K562 (cell line): ENCODE results near the gene METTL6. TPM values are rescaled to one million over a fixed set of nuclear protein-coding genes. Genes with fewer than 3 reads are reported as not detected.

ENCODE experiments used
- ATAC-seq: fragments of 200-7000 bp; cut with Tn5 transposase; 3 replicates; pipeline ENCODE4 v1.9.1; 2020; ENCODE audit warnings: moderate library complexity
- BruUV-seq: library from RNA; stranded (reverse); fragments of 400-500 nt; replicated peaks from 2 replicates; lab custom pipeline; 2021; lab: Mats Ljungman, UMichigan
- CTCF ChIA-PET: fragments of 300-600 bp; formaldehyde crosslinking; extraction: SDS; loops from one replicate; lab custom pipeline; 2021; ENCODE audit warnings: low intra/inter-chr PET ratio; lab: Yijun Ruan, JAX
- POLR2A ChIA-PET: fragments of 300-600, 350-650 bp; sonication (Branson Sonifier 250); formaldehyde crosslinking; extraction: SDS; loops from one replicate; lab custom pipeline; 2021; ENCODE audit warnings: antibody characterized with exemption, inconsistent platforms; lab: Yijun Ruan, JAX
- DNase-seq, 4 experiments: peaks; one replicate each; pipeline versions ENCODE4 v3.0.0 to v3.0.0-alpha.2; 2011 to 2018; ENCODE audit warnings: low spot score in 3 of 4, mixed read lengths in 3 of 4; ENCODE audit errors: extremely low read depth in 1 of 4
- FAIRE-seq: peaks from 2 replicates; lab custom pipeline; 2011; peaks lifted over from hg19 to GRCh38; lab: Jason Lieb, UNC
- H2AFZ ChIP-seq: 2 replicates; pipeline ENCODE4 v1.6.0; 2011; ENCODE audit warnings: low read depth, low read length, control low read depth, inconsistent platforms
- H3K27ac ChIP-seq: fragments of 200-600 bp; 3 replicates; pipeline ENCODE4 v1.8.0; 2011; ENCODE audit warnings: low read depth, mild to moderate bottlenecking, control low read depth, inconsistent platforms, low read length, moderate library complexity, mixed read lengths; ENCODE audit errors: extremely low read depth
- H3K27me3 ChIP-seq, 2 experiments: fragments of 300-600 bp in 1 of 2; 2 replicates in 1 of 2; 3 replicates in 1 of 2; pipeline versions ENCODE4 v1.6.0 to v1.8.0; 2011; ENCODE audit warnings: inconsistent platforms in 2 of 2, low read length in 2 of 2, mild to moderate bottlenecking in 1 of 2, mixed read lengths in 1 of 2, moderate library complexity in 1 of 2; ENCODE audit not compliant: control insufficient read depth in 2 of 2, insufficient read depth in 2 of 2
- H3K36me3 ChIP-seq: fragments of 300-600 bp; 3 replicates; pipeline ENCODE4 v1.8.0; 2011; ENCODE audit warnings: mild to moderate bottlenecking, low read length, inconsistent platforms; ENCODE audit not compliant: control insufficient read depth, insufficient read depth
- H3K4me1 ChIP-seq, 2 experiments: fragments of 200-600 bp in 1 of 2; replicated peaks in 1 of 2; 2 replicates in 1 of 2; 3 replicates in 1 of 2; pipeline versions ENCODE4 v1.5.1 to v1.8.0; 2011; ENCODE audit warnings: inconsistent platforms in 2 of 2, low read length in 2 of 2, mild to moderate bottlenecking in 1 of 2, mixed read lengths in 1 of 2, moderate library complexity in 1 of 2; ENCODE audit not compliant: control insufficient read depth in 2 of 2, insufficient read depth in 2 of 2
- H3K4me2 ChIP-seq: 2 replicates; pipeline ENCODE4 v1.6.1; 2011; ENCODE audit warnings: low read length, control low read depth, inconsistent platforms, mixed read lengths; ENCODE audit not compliant: insufficient read depth
- H3K4me3 ChIP-seq: fragments of 200-600 bp; sonication (generic), shearing (Covaris generic); 2 replicates; pipeline ENCODE4 v1.5.1; 2016; ENCODE audit warnings: control low read depth, inconsistent platforms
- H3K79me2 ChIP-seq: fragments of 200-600 bp; 3 replicates; pipeline ENCODE4 v1.8.0; 2011; ENCODE audit warnings: low read length, inconsistent platforms; ENCODE audit not compliant: control insufficient read depth, insufficient read depth
- H3K9ac ChIP-seq, 2 experiments: 2 replicates each; pipeline versions ENCODE4 v1.6.0 to v1.6.1; 2011; ENCODE audit warnings: low read depth in 2 of 2, low read length in 2 of 2, control low read depth in 1 of 2, inconsistent platforms in 1 of 2, mild to moderate bottlenecking in 1 of 2, mixed read lengths in 1 of 2; ENCODE audit not compliant: insufficient read depth in 1 of 2
- H3K9me1 ChIP-seq: one replicate; pipeline ENCODE4 v1.6.0; 2011; ENCODE audit warnings: inconsistent platforms, mild to moderate bottlenecking, low read length, moderate library complexity; ENCODE audit not compliant: control insufficient read depth, insufficient read depth
- H3K9me3 ChIP-seq: replicated peaks from 2 replicates; pipeline ENCODE4 v1.5.1; 2011; ENCODE audit warnings: low read depth, low read length, inconsistent platforms; ENCODE audit not compliant: control insufficient read depth, insufficient read depth
- H4K20me1 ChIP-seq: replicated peaks from 2 replicates; pipeline ENCODE4 v1.6.1; 2011; ENCODE audit warnings: low read length, inconsistent platforms, mixed read lengths; ENCODE audit not compliant: control insufficient read depth, insufficient read depth
- ARID1B ChIP-seq: fragments of 450-650 bp; IDR thresholded peaks from 2 replicates; pipeline ENCODE4 v1.6.1; 2016; ENCODE audit warnings: antibody characterized with exemption, mild to moderate bottlenecking, inconsistent platforms
- BCOR ChIP-seq: fragments of 450-650 bp; IDR thresholded peaks from 2 replicates; pipeline ENCODE4 v1.6.1; 2016
- BRCA1 ChIP-seq, 2 experiments: fragments of 450-650 bp in 1 of 2; sonication (generic) in 1 of 2; formaldehyde crosslinking in 1 of 2; IDR thresholded peaks; 2 replicates each; pipeline versions ENCODE4 v1.5.0 to v1.6.1; 2017 to 2020; ENCODE audit warnings: mild to moderate bottlenecking in 1 of 2, missing genetic modification reagents in 1 of 2
- CBX1 ChIP-seq: sonication (generic); IDR thresholded peaks from 2 replicates; pipeline ENCODE4 v1.6.1; 2016; ENCODE audit warnings: antibody characterized with exemption, low read depth, mild to moderate bottlenecking
- DNMT1 ChIP-seq: fragments of 450-650 bp; IDR thresholded peaks from 2 replicates; pipeline ENCODE4 v1.6.1; 2016; ENCODE audit warnings: antibody characterized with exemption, mild to moderate bottlenecking
- GATA2 ChIP-seq: sonication (generic); formaldehyde crosslinking; IDR thresholded peaks from 2 replicates; pipeline ENCODE4 v1.4.0; 2020; ENCODE audit warnings: mild to moderate bottlenecking, missing genetic modification reagents
- HNRNPL ChIP-seq: fragments of 200-400 bp; formaldehyde crosslinking; IDR thresholded peaks from 2 replicates; pipeline ENCODE4 v1.6.1; 2017; ENCODE audit warnings: low read depth, mild to moderate bottlenecking, low read length
- JUND ChIP-seq, 2 experiments: IDR thresholded peaks; 2 replicates in 1 of 2; 3 replicates in 1 of 2; pipeline ENCODE4 v1.6.1; 2011; ENCODE audit warnings: borderline replicate concordance in 2 of 2, low read depth in 2 of 2, low read length in 2 of 2, improper control_type of control experiment in 1 of 2, missing biosample characterization in 1 of 2, missing genetic modification characterization in 1 of 2, missing genetic modification reagents in 1 of 2
- PML ChIP-seq: IDR thresholded peaks from 2 replicates; pipeline ENCODE4 v1.6.1; 2012; ENCODE audit warnings: low read length, inconsistent platforms
- POLR2H ChIP-seq: IDR thresholded peaks from 2 replicates; pipeline ENCODE4 v1.6.1; 2016; ENCODE audit warnings: missing genetic modification characterization, low read depth, mild to moderate bottlenecking, control low read depth, missing compliant biosample characterization, moderate library complexity
- RFX7 ChIP-seq: fragments of 250-450 bp; sonication (Bioruptor Pico); IDR thresholded peaks from 2 replicates; pipeline ENCODE4 v1.5.1; 2021; ENCODE audit warnings: mild to moderate bottlenecking
- SIX5 ChIP-seq, 2 experiments: IDR thresholded peaks; 2 replicates each; pipeline ENCODE4 v1.6.1; 2011; ENCODE audit warnings: low read length in 2 of 2, borderline replicate concordance in 1 of 2, low read depth in 1 of 2, mild to moderate bottlenecking in 1 of 2, moderate library complexity in 1 of 2; ENCODE audit not compliant: insufficient read depth in 1 of 2
- SREBF2 ChIP-seq: sonication (generic); formaldehyde crosslinking; IDR thresholded peaks from 2 replicates; pipeline ENCODE4 v1.4.0; 2020; ENCODE audit warnings: mild to moderate bottlenecking, missing genetic modification reagents
- TCF3 ChIP-seq: sonication (generic); formaldehyde crosslinking; IDR thresholded peaks from 2 replicates; pipeline ENCODE4 v1.4.0; 2020; ENCODE audit warnings: mild to moderate bottlenecking, missing genetic modification reagents
- TSHZ1 ChIP-seq: fragments of 250-450 bp; sonication (Bioruptor Pico); IDR thresholded peaks from 2 replicates; pipeline ENCODE4 v1.4.0; 2020; ENCODE audit warnings: mild to moderate bottlenecking, moderate library complexity
- ZNF124 ChIP-seq: sonication (generic); formaldehyde crosslinking; IDR thresholded peaks from 2 replicates; pipeline ENCODE4 v1.8.1; 2022; ENCODE audit warnings: missing genetic modification reagents
- ZNF561 ChIP-seq: fragments of 450-650 bp; formaldehyde crosslinking; conservative IDR thresholded peaks from 2 replicates; pipeline ENCODE4 v1.4.0; 2020; ENCODE audit warnings: mild to moderate bottlenecking, moderate library complexity
- ZNF584 ChIP-seq: fragments of 200-800 bp; sonication (Bioruptor generic); IDR thresholded peaks from 2 replicates; pipeline ENCODE4 v1.6.1; 2016; ENCODE audit warnings: low read depth, mild to moderate bottlenecking, missing genetic modification characterization, missing compliant biosample characterization
- ZNF77 ChIP-seq: fragments of 250-450 bp; sonication (Bioruptor Pico); IDR thresholded peaks from 2 replicates; pipeline ENCODE4 v1.5.0; 2020
- ZZZ3 ChIP-seq: fragments of 450-650 bp; IDR thresholded peaks from 2 replicates; pipeline ENCODE4 v1.6.1; 2016; ENCODE audit warnings: antibody characterized with exemption, mild to moderate bottlenecking, moderate library complexity
- WGBS: fragments of 100-300 bp; shearing (Covaris generic); methylation state at CpG from one replicate; pipeline ENCODE4 v1.1.6; 2016; ENCODE audit warnings: low coverage, mixed read lengths; ENCODE audit not compliant: insufficient coverage; ENCODE audit errors: missing lambda C conversion rate; 5-methylcytosine and 5-hydroxymethylcytosine counted together
- in situ Hi-C: fragments of 300-500 bp; cut with MboI; formaldehyde crosslinking; loops from 4 replicates; pipeline ENCODE4 v1.15.0; 2018; ENCODE audit warnings: inconsistent platforms, mixed read lengths
- intact Hi-C: fragments of 100-400 bp; cut with micrococcal nuclease; formaldehyde crosslinking; loops from 2 replicates; pipeline ENCODE4 v1.14.2; 2022
- polyA plus RNA-seq, 8 experiments: library from polyadenylated mRNA; depleted of rRNA in 4 of 8; stranded (reverse) in 5 of 8; unstranded in 3 of 8; fragments of >200 nt; fragmentation: Nextera tagmentation in 2 of 8; fragmentation: Illumina TruSeq in 1 of 8; extraction: Ambion mirVana in 2 of 8; extraction: Trizol in 1 of 8; gene quantifications; 2 replicates each; pipeline versions ENCODE4 v1.2.1 to v1.2.3, GENCODE V29; 2011 to 2014; ENCODE audit warnings: inconsistent platforms in 1 of 8, missing spikeins in 1 of 8
- total RNA-seq, 7 experiments: library from RNA; depleted of rRNA in 6 of 7; stranded (reverse); fragments of >200 nt in 6 of 7; fragmentation: Illumina TruSeq in 2 of 7; extraction: Trizol in 2 of 7; gene quantifications; 2 replicates each; pipeline versions ENCODE4 v1.2.1 to v1.2.3, GENCODE V29; 2011 to 2021; ENCODE audit warnings: low replicate concordance in 1 of 7

METTL6 gene
- total and polyA plus RNA-seq, 9 of the 15 experiments (the other 6 are each of a cell fraction or from before 2014, with no cell fraction given): 18.8 to 61.5 (median 33.9) TPM

- no peaks in the 10 kb centered on the region for H3K27me3 ChIP-seq
- no peaks in the 10 kb centered on the region for H3K79me2 ChIP-seq
- ChIA-PET CTCF (interaction anchor here (0.7 to 3.5 kb wide), 9 partner anchors 28 to 270 kb away, joined by 3 to 57 read pairs (median 3); no protein-coding TSS in a partner anchor), POLR2A (no interaction called here)
- H3K9me3 ChIP-seq: no peaks in the 10 kb centered on the region
- ATAC-seq (peak; percentile 99), DNase-seq (peak; percentile 79 to 98 (median 82)), FAIRE-seq (peak; percentile 99)
- in situ Hi-C loops: no loop called here
- H3K4me1 ChIP-seq: peaks cover 5 to 16% of the 10 kb centered on the region in 2 experiments; a peak in 4 of 5 replicates
- intact Hi-C loops: loop anchor here (1.0 to 2.0 kb wide), 7 partner anchors 27 to 269 kb away; partner anchors contain the start of gene SH3BP5
- no peaks in the 10 kb centered on the region; the same call in 2 of the 3 replicates for H3K36me3 ChIP-seq
- 24% methylated on average over 16 of the region's 16 CpGs for WGBS
- H4K20me1 ChIP-seq: no peaks in the 10 kb centered on the region
- H3K27ac ChIP-seq: peak overlapping the region; percentile 58
- no TSS peak for BruUV-seq
- H3K4me3 ChIP-seq: no peak overlapping the region
- H3K9me1 ChIP-seq: no peaks in the 10 kb centered on the region
- peak overlapping the region; percentile 37 for H3K4me2 ChIP-seq
- H3K9ac ChIP-seq: no peak overlapping the region
- peak overlapping the region; percentile 89 for H2AFZ ChIP-seq
- no peak for TF ChIP-seq ZNF584
- no peak for TF ChIP-seq TSHZ1 (CRISPR knock-in tag)
- no peak for TF ChIP-seq RFX7 (CRISPR knock-in tag)
- no peak for TF ChIP-seq TCF3 (CRISPR knock-in tag)
- no peak for TF ChIP-seq ARID1B
- TF ChIP-seq DNMT1: no peak
- no peak for TF ChIP-seq PML
- no peak for TF ChIP-seq SREBF2 (CRISPR knock-in tag)
- TF ChIP-seq CBX1: no peak
- TF ChIP-seq BRCA1 (IDR thresholded peaks at IDR 0.05): no peak
- no peak for TF ChIP-seq BRCA1 (CRISPR knock-in tag; IDR thresholded peaks at IDR 0.05)
- no peak for TF ChIP-seq ZNF77 (CRISPR knock-in tag)
- TF ChIP-seq ZNF124 (CRISPR knock-in tag): no peak
- no peak for TF ChIP-seq ZNF561
- TF ChIP-seq HNRNPL: no peak
- no peak for TF ChIP-seq GATA2 (CRISPR knock-in tag)
- peak; percentile 89 for TF ChIP-seq JUND (IDR thresholded peaks at IDR 0.05; ENCODE audit: borderline replicate concordance, low read depth, low read length)
- peak; percentile 91; the same call in 2 of the 3 replicates for TF ChIP-seq JUND (tag; IDR thresholded peaks at IDR 0.05; ENCODE audit: borderline replicate concordance, low read depth, low read length)
- peak; percentile 30 to 41; a peak in 1 of 4 replicates for TF ChIP-seq SIX5 (IDR thresholded peaks at IDR 0.05; ENCODE audit: borderline replicate concordance in 1 of 2, insufficient read depth in 1 of 2, low read depth in 1 of 2, low read length in 2 of 2)
- no peak for TF ChIP-seq POLR2H (tag)
- TF ChIP-seq ZZZ3: no peak
- no peak for TF ChIP-seq BCOR
Measured at GRCh38 chr3:15377961-15378791, 49.2 kb downstream of the METTL6 start.
